Psoas muscle (tissue), 8 donors: ENCODE data around the gene PDE6A. TPM values are rescaled to one million over a fixed set of nuclear protein-coding genes. Genes with fewer than 3 reads are reported as not detected.

Experiments used
- ATAC-seq, 4 donors: fragments of 200-7000 bp; cut with Tn5 transposase; one replicate each; pipeline ENCODE4 v1.9.1; 2020; ENCODE audit warnings: moderate library complexity in 3 of 4, mild to moderate bottlenecking in 2 of 4
- DNase-seq, 2 donors: peaks; one replicate each; pipeline ENCODE4 v3.0.0-alpha.2; 2020
- H3K27ac ChIP-seq: fragments of 200-600 bp; one replicate; pipeline ENCODE4 v1.8.0; 2022
- H3K27me3 ChIP-seq, 3 donors: fragments of 200-600 bp in 1 of 3; one replicate each; pipeline versions ENCODE4 v1.6.1 to v1.8.0; 2013 to 2022; ENCODE audit warnings: low read length in 2 of 3, mild to moderate bottlenecking in 2 of 3, moderate library complexity in 1 of 3; ENCODE audit not compliant: insufficient read depth in 3 of 3
- H3K36me3 ChIP-seq, 2 donors: fragments of 200-600 bp in 1 of 2; one replicate each; pipeline versions ENCODE4 v1.6.1 to v1.8.0; 2013 to 2022; ENCODE audit warnings: low read depth in 1 of 2, mild to moderate bottlenecking in 1 of 2, moderate library complexity in 1 of 2; ENCODE audit not compliant: insufficient read depth in 1 of 2
- H3K4me1 ChIP-seq: fragments of 200-600 bp; one replicate; pipeline ENCODE4 v1.8.0; 2022
- H3K4me3 ChIP-seq: fragments of 200-600 bp; one replicate; pipeline ENCODE4 v1.8.0; 2022; ENCODE audit warnings: mild to moderate bottlenecking
- H3K9me3 ChIP-seq: fragments of 200-600 bp; one replicate; pipeline ENCODE4 v1.8.0; 2022
- CTCF ChIP-seq: fragments of 200-600 bp; IDR thresholded peaks from one replicate; pipeline ENCODE4 v1.8.0; 2022; ENCODE audit warnings: antibody characterized with exemption
- WGBS, 3 donors: extraction: QIAGEN DNeasy Blood & Tissue Kit; methylation state at CpG; one replicate each; pipeline versions ENCODE4 v1.1.6 to v1.1.7; 2013; 5-methylcytosine and 5-hydroxymethylcytosine counted together
- intact Hi-C, 2 donors: fragments of 100-400 bp; cut with DNase I; formaldehyde crosslinking; loops; one replicate each; pipeline versions ENCODE4 v1.11.0 to v1.14.2; 2022
- polyA plus RNA-seq, 3 donors: library from polyadenylated mRNA; stranded (reverse); fragments of 200-250 nt; gene quantifications; one replicate each; pipeline ENCODE4 v1.2.3, GENCODE V29; 2013
- total RNA-seq, 4 donors: library from RNA; stranded (reverse); fragmentation: NEBNext Ultra II Directional in 2 of 4; extraction: Animal tissue kit (Norgen Biotek cat#: 25700) in 2 of 4; gene quantifications; one replicate each; pipeline versions ENCODE4 v1.2.1 to v1.2.4, GENCODE V29; 2021 to 2023
- donor health status: healthy with polysubstance abuse.
- donor health status: DM: no; HTN: no; CAD: no; lungs with moderate emphysema.
- donor health status: Bipolar disorder and iron deficiency.
- donor health status: healthy.
- donor health status: DM: yes; HTN: yes; CAD: no.
- donor health status: DM: no; HTN: no; CAD: no.
- donor health status: DM: no; HTN: no; CAD: no.
- donor health status: DM: yes; HTN: yes; CAD: no.

PDE6A gene
- total and polyA plus RNA-seq, 7 donors: 0.04 to 0.26 (median 0.10) TPM

- ATAC-seq: no peak
- H3K27ac ChIP-seq: no peak overlapping the region
- no peaks in the 10 kb centered on the region for H3K27me3 ChIP-seq
- DNase-seq: no peak
- H3K4me1 ChIP-seq: no peaks in the 10 kb centered on the region
- TF ChIP-seq CTCF: no peak
- no peak overlapping the region for H3K4me3 ChIP-seq
- intact Hi-C loops: no loop called here
- 85 to 90% (median 88%) methylated on average over 1 of the region's 1 CpG for WGBS, 3 donors
- H3K36me3 ChIP-seq: no peaks in the 10 kb centered on the region
- no peaks in the 10 kb centered on the region for H3K9me3 ChIP-seq
Measured at GRCh38 chr5:149893403-149893931, 51.1 kb downstream of the PDE6A start.

DNA sequence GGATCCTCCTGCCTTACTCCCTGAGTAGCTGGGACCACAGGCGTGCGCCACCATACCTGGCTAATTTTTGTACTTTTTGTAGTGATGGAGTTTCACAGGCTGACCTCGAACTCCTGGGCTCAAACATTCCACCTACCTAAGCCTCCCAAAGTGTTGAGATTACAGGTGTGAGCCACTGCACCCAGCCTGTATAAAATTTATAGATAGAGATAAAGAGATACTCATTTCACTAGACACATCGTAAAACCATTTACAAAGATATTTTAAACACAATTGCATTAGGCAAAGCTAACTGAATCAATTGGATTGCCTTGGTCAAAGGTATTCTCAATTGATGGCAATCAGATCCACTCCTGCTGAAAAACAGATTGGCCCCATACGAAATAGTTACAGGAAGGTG lies 52.0 kb downstream of the PDE6A start:
- DNase-seq (no peak), ATAC-seq (no peak)
- Histone ChIP-seq H3K4me3 (no peak overlapping the region), H3K27ac (no peak overlapping the region), H3K27me3 (no peaks in the 10 kb centered on the region), H3K36me3 (no peaks in the 10 kb centered on the region), H3K4me1 (no peaks in the 10 kb centered on the region), H3K9me3 (no peaks in the 10 kb centered on the region)
- intact Hi-C loops: no loop called here
- no peak for TF ChIP-seq CTCF
- 92 to 94% (median 93%) methylated on average over 5 of the region's 5 CpGs for WGBS, 3 donors

DNA sequence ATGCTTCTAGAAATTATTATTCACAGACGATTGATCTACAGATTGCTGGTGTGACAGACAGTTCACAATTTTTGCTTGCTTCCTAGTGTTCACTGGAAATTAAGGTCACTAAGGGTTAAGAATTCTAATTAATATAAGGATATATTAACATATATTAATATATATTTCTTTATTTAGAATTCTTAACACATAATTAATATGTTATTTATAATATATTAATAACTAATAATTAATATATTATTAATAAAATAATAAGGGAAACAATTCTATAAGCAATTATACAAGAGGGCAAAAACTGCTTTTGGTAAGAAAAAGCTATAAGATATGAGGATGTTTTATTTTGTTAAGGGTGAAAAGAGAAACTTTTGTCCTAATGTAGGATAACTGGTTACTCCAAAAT lies 56.3 kb downstream of the PDE6A start:
- TF ChIP-seq CTCF: no peak
- Histone ChIP-seq H3K27me3 (no peaks in the 10 kb centered on the region), H3K36me3 (no peaks in the 10 kb centered on the region), H3K4me3 (no peak overlapping the region), H3K4me1 (no peaks in the 10 kb centered on the region), H3K27ac (no peak overlapping the region), H3K9me3 (no peaks in the 10 kb centered on the region)
- ATAC-seq: no peak
- no peak for DNase-seq
- 48 to 67% (median 53%) methylated on average over 1 of the region's 1 CpG for WGBS, 3 donors
- intact Hi-C loops: no loop called here

DNA sequence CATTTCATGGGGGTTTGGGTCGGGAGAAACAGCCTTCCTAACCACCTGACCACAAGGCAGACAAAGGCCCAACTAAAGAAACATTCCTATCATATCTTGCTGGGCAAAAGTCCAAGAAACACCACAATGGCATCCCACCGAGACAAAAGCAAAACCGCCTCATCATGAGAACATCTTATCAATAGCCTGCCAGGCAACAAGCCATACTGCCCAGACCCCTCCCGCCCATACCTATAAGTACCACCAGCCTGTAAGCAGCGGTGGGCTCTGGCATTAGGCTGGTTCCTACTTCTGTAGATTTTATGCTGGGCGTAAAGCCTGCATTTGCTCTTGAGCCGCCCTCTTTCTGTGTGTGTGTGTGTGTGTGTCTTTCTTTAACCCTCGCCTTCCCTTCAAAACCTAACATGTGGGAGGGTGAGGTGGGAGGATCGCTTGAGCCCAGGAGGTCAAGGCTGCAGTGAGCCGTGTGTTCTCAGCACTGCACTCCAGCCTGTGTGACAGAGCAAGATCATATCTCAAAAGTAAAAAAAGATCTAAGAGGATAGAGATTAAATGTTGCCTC lies 56.9 kb downstream of the PDE6A start:
- no peak overlapping the region for H3K27ac ChIP-seq
- H3K27me3 ChIP-seq: no peaks in the 10 kb centered on the region
- ATAC-seq: peak in 1 of 4 donors; percentile 45
- intact Hi-C loops: no loop called here
- 35 to 51% (median 49%) methylated on average over 10 of the region's 10 CpGs for WGBS, 3 donors
- no peaks in the 10 kb centered on the region for H3K36me3 ChIP-seq
- H3K4me3 ChIP-seq: no peak overlapping the region
- no peaks in the 10 kb centered on the region for H3K9me3 ChIP-seq
- no peak for DNase-seq
- TF ChIP-seq CTCF: no peak
- H3K4me1 ChIP-seq: no peaks in the 10 kb centered on the region
